ENCODE data around the gene GABBR2.

Gene GABBR2

GRCh38 chr9:98399950-98400683 is 308.6 kb downstream of the GABBR2 start:
- Histone ChIP-seq H3K4me3 (ENCODE audit: low read depth, low read length) (no peak overlapping the region), H3K9ac (no peak overlapping the region), H2AFZ (no peak overlapping the region), H3K4me1 (no peaks in the 10 kb centered on the region), H3K36me3 (ENCODE audit: control insufficient read depth, insufficient read depth, low read length) (no peaks in the 10 kb centered on the region), H3K27ac (no peak overlapping the region), H3K9me3 (ENCODE audit: control insufficient read depth, low read length) (no peaks in the 10 kb centered on the region), H3K79me2 (no peaks in the 10 kb centered on the region), H3K4me2 (ENCODE audit: low read length) (no peak overlapping the region), H3K27me3 (ENCODE audit: control insufficient read depth, insufficient read depth, low read length) (peaks cover 4% of the 10 kb centered on the region)
- no peak for TF ChIP-seq CTCF (IDR thresholded peaks at IDR 0.05)

- no peak overlapping the region for H2AFZ ChIP-seq
- H3K4me2 ChIP-seq (ENCODE audit: low read length), result no peak overlapping the region
- no peak for TF ChIP-seq CTCF (IDR thresholded peaks at IDR 0.05)
- H3K27ac ChIP-seq, result no peak overlapping the region
- H3K9me3 ChIP-seq (ENCODE audit: control insufficient read depth, low read length), result no peaks in the 10 kb centered on the region
- no peaks in the 10 kb centered on the region for H3K4me1 ChIP-seq
- H3K4me3 ChIP-seq (ENCODE audit: low read depth, low read length), result no peak overlapping the region
- no peaks in the 10 kb centered on the region for H3K79me2 ChIP-seq
- peaks cover 4% of the 10 kb centered on the region for H3K27me3 ChIP-seq (ENCODE audit: control insufficient read depth, insufficient read depth, low read length)
- no peak overlapping the region for H3K9ac ChIP-seq
- no peaks in the 10 kb centered on the region for H3K36me3 ChIP-seq (ENCODE audit: control insufficient read depth, insufficient read depth, low read length)
These were observed 312.1 kb downstream of the GABBR2 start for GRCh38 chr9:98396656-98397055.

- no peak overlapping the region for H3K4me3 ChIP-seq (ENCODE audit: low read depth, low read length)
- no peaks in the 10 kb centered on the region for H3K79me2 ChIP-seq
- no peak overlapping the region for H3K27ac ChIP-seq
- H3K9ac ChIP-seq, result no peak overlapping the region
- peaks cover 4% of the 10 kb centered on the region for H3K27me3 ChIP-seq (ENCODE audit: control insufficient read depth, insufficient read depth, low read length)
- no peaks in the 10 kb centered on the region for H3K4me1 ChIP-seq
- TF ChIP-seq CTCF (IDR thresholded peaks at IDR 0.05), result no peak
- no peaks in the 10 kb centered on the region for H3K36me3 ChIP-seq (ENCODE audit: control insufficient read depth, insufficient read depth, low read length)
- no peak overlapping the region for H3K4me2 ChIP-seq (ENCODE audit: low read length)
- no peak overlapping the region for H2AFZ ChIP-seq
- H3K9me3 ChIP-seq (ENCODE audit: control insufficient read depth, low read length), result no peaks in the 10 kb centered on the region
These were observed 312.5 kb downstream of the GABBR2 start for GRCh38 chr9:98396236-98396635.

- H3K27me3 ChIP-seq (ENCODE audit: control insufficient read depth, insufficient read depth, low read length), result no peaks in the 10 kb centered on the region
- H2AFZ ChIP-seq, result no peak overlapping the region
- no peaks in the 10 kb centered on the region for H3K79me2 ChIP-seq
- no peak overlapping the region for H3K9ac ChIP-seq
- no peak for TF ChIP-seq CTCF (IDR thresholded peaks at IDR 0.05)
- no peak overlapping the region for H3K27ac ChIP-seq
- H3K4me2 ChIP-seq (ENCODE audit: low read length), result no peak overlapping the region
- H3K36me3 ChIP-seq (ENCODE audit: control insufficient read depth, insufficient read depth, low read length), result no peaks in the 10 kb centered on the region
- no peaks in the 10 kb centered on the region for H3K9me3 ChIP-seq (ENCODE audit: control insufficient read depth, low read length)
- H3K4me3 ChIP-seq (ENCODE audit: low read depth, low read length), result no peak overlapping the region
- no peaks in the 10 kb centered on the region for H3K4me1 ChIP-seq
These were observed 316.9 kb downstream of the GABBR2 start for GRCh38 chr9:98391867-98392266.

- no peak overlapping the region for H3K9ac ChIP-seq
- no peak for TF ChIP-seq CTCF (IDR thresholded peaks at IDR 0.05)
- H3K9me3 ChIP-seq (ENCODE audit: control insufficient read depth, low read length), result no peaks in the 10 kb centered on the region
- H3K4me1 ChIP-seq, result no peaks in the 10 kb centered on the region
- no peaks in the 10 kb centered on the region for H3K79me2 ChIP-seq
- no peak overlapping the region for H2AFZ ChIP-seq
- no peak overlapping the region for H3K4me2 ChIP-seq (ENCODE audit: low read length)
- H3K27me3 ChIP-seq (ENCODE audit: control insufficient read depth, insufficient read depth, low read length), result no peaks in the 10 kb centered on the region
- H3K36me3 ChIP-seq (ENCODE audit: control insufficient read depth, insufficient read depth, low read length), result no peaks in the 10 kb centered on the region
- H3K4me3 ChIP-seq (ENCODE audit: low read depth, low read length), result no peak overlapping the region
- H3K27ac ChIP-seq, result no peak overlapping the region
These were observed 317.3 kb downstream of the GABBR2 start for GRCh38 chr9:98391406-98391805.
